Osteoblast (primary cell): ENCODE data around the gene KLRD1. TPM values are rescaled to one million over a fixed set of nuclear protein-coding genes. Genes with fewer than 3 reads are reported as not detected.
"Not testable (repeated sequence)": the region's sequence is repeated elsewhere in the genome, so short reads cannot be mapped to it uniquely, and the experiment has no call there.

Source experiments
- DNase-seq: peaks from one replicate; pipeline ENCODE4 v3.0.0; 2011; ENCODE audit warnings: low spot score, mixed read lengths; ENCODE audit not compliant: insufficient read length; ENCODE audit errors: missing footprints
- H2AFZ ChIP-seq: 2 replicates; pipeline ENCODE4 v1.6.0; 2011; ENCODE audit warnings: mild to moderate bottlenecking, low read length
- H3K27ac ChIP-seq: 2 replicates; pipeline ENCODE4 v1.5.1; 2011; ENCODE audit warnings: mild to moderate bottlenecking, low read depth, low read length, moderate library complexity
- H3K27me3 ChIP-seq: 2 replicates; pipeline ENCODE4 v1.6.0; 2012; ENCODE audit warnings: mild to moderate bottlenecking, control low read depth, inconsistent platforms, low read length, moderate library complexity; ENCODE audit not compliant: insufficient read depth
- H3K36me3 ChIP-seq: 2 replicates; pipeline ENCODE4 v1.5.1; 2011; ENCODE audit warnings: mild to moderate bottlenecking, low read length, control low read depth, moderate library complexity; ENCODE audit not compliant: insufficient read depth
- H3K4me1 ChIP-seq: 2 replicates; pipeline ENCODE4 v1.5.1; 2011; ENCODE audit warnings: mild to moderate bottlenecking, low read length, control low read depth, moderate library complexity; ENCODE audit not compliant: insufficient read depth
- H3K4me2 ChIP-seq: 2 replicates; pipeline ENCODE4 v1.6.0; 2011; ENCODE audit warnings: mild to moderate bottlenecking, low read length; ENCODE audit not compliant: insufficient read depth
- H3K4me3 ChIP-seq: fragments of 200-600 bp; sonication (generic); 3 replicates; pipeline ENCODE4 v1.5.1; 2012; ENCODE audit warnings: mild to moderate bottlenecking, low read length, inconsistent platforms; ENCODE audit not compliant: insufficient read depth
- H3K79me2 ChIP-seq: 2 replicates; pipeline ENCODE4 v1.6.0; 2012; ENCODE audit warnings: mild to moderate bottlenecking, low read length, control low read depth, inconsistent platforms; ENCODE audit not compliant: insufficient read depth
- H3K9me3 ChIP-seq: 2 replicates; pipeline ENCODE4 v1.5.1; 2011; ENCODE audit warnings: low read depth, low read length, control low read depth
- H4K20me1 ChIP-seq: 2 replicates; pipeline ENCODE4 v1.6.0; 2012; ENCODE audit warnings: mild to moderate bottlenecking, low read length, control low read depth; ENCODE audit not compliant: insufficient read depth
- CTCF ChIP-seq: IDR thresholded peaks from 2 replicates; pipeline ENCODE4 v1.5.1; 2011; ENCODE audit warnings: mild to moderate bottlenecking, low read depth, low read length, moderate library complexity; ENCODE audit errors: extremely low read depth
- total RNA-seq: library from RNA; depleted of rRNA; stranded (reverse); fragments of >200 nt; gene quantifications from 2 replicates; pipeline ENCODE4 v1.2.3, GENCODE V29; 2012

Gene KLRD1
- total RNA-seq, 1 donor, result 0.36 TPM

- no peak overlapping the region for H3K27ac ChIP-seq
- no peaks in the 10 kb centered on the region for H3K9me3 ChIP-seq
- TF ChIP-seq CTCF, result no peak
- DNase-seq, result no peak
- no peak overlapping the region for H3K4me2 ChIP-seq
- peaks cover 8% of the 10 kb centered on the region for H3K4me1 ChIP-seq
- no peak overlapping the region for H3K4me3 ChIP-seq
- no peaks in the 10 kb centered on the region for H3K27me3 ChIP-seq
- H4K20me1 ChIP-seq, result no peaks in the 10 kb centered on the region
- no peaks in the 10 kb centered on the region for H3K36me3 ChIP-seq
- no peaks in the 10 kb centered on the region for H3K79me2 ChIP-seq
- no peak overlapping the region for H2AFZ ChIP-seq
Measured at GRCh38 chr12:10374624-10375018, 67.0 kb downstream of the KLRD1 start.

- H3K27ac ChIP-seq, DNase-seq, H3K27me3 ChIP-seq, H4K20me1 ChIP-seq, H3K4me3 ChIP-seq, H3K36me3 ChIP-seq, H3K4me2 ChIP-seq, H3K9me3 ChIP-seq, H3K79me2 ChIP-seq, H2AFZ ChIP-seq: not testable (repeated sequence)
- peaks cover 12% of the 10 kb centered on the region for H3K4me1 ChIP-seq
Measured at GRCh38 chr12:10378737-10379136, 71.1 kb downstream of the KLRD1 start.

Other genes with a start within 250 kb of the KLRD1 start
- gene CLEC1A, start 208.9 kb upstream of the KLRD1 start, total RNA-seq, result under 0.01 TPM in 1 of 2 replicates, not detected in the other
- under 0.01 and 0.36 TPM in 2 replicates for gene CLEC7A, start 177.7 kb upstream of the KLRD1 start, total RNA-seq
- under 0.01 and 0.29 TPM in 2 replicates for gene OLR1, start 135.7 kb upstream of the KLRD1 start, total RNA-seq
- not detected in 2 replicates for gene TMEM52B, start 128.8 kb upstream of the KLRD1 start, total RNA-seq
- 64.2 and 65.9 TPM in 2 replicates for gene GABARAPL1, start 95.0 kb upstream of the KLRD1 start, total RNA-seq
- gene KLRK1, start 82.2 kb downstream of the KLRD1 start, total RNA-seq, result under 0.01 TPM in 1 of 2 replicates, not detected in the other
- not detected in 2 replicates for gene KLRC4, start 101.9 kb downstream of the KLRD1 start, total RNA-seq
- gene KLRC3, start 112.7 kb downstream of the KLRD1 start, total RNA-seq, result 0.72 TPM in 1 of 2 replicates, not detected in the other
- gene KLRC2, start 128.1 kb downstream of the KLRD1 start, total RNA-seq, result 0.36 and 0.88 TPM in 2 replicates
- gene KLRC1, start 145.5 kb downstream of the KLRD1 start, total RNA-seq, result not detected in 2 replicates
- gene EIF2S3B, start 198.0 kb downstream of the KLRD1 start, total RNA-seq, result 2.5 and 2.9 TPM in 2 replicates